Measurements from ENCODE around the gene MOB1B. TPM values are rescaled to one million over a fixed set of nuclear protein-coding genes. Genes with fewer than 3 reads are reported as not detected.

Gene MOB1B
- total and polyA plus RNA-seq, 2 of the 13 experiments (the other 11 are each of a cell fraction or from before 2014, with no cell fraction given) = 3.9 to 4.0 TPM

GRCh38 chr4:70993181-70994068, 91.3 kb downstream of the MOB1B start, which contains the start of gene DCK (continued):
- TF ChIP-seq ZNF318 (CRISPR knock-in tag; IDR thresholded peaks at IDR 0.05) = 0 out of 2 replicates have a peak, but pooled peaks have one; percentile 56
- TF ChIP-seq TEAD3 (CRISPR knock-in tag; optimal IDR thresholded peaks at IDR 0.05; ENCODE audit: borderline replicate concordance) = no peak
- TF ChIP-seq, protein P1, sequence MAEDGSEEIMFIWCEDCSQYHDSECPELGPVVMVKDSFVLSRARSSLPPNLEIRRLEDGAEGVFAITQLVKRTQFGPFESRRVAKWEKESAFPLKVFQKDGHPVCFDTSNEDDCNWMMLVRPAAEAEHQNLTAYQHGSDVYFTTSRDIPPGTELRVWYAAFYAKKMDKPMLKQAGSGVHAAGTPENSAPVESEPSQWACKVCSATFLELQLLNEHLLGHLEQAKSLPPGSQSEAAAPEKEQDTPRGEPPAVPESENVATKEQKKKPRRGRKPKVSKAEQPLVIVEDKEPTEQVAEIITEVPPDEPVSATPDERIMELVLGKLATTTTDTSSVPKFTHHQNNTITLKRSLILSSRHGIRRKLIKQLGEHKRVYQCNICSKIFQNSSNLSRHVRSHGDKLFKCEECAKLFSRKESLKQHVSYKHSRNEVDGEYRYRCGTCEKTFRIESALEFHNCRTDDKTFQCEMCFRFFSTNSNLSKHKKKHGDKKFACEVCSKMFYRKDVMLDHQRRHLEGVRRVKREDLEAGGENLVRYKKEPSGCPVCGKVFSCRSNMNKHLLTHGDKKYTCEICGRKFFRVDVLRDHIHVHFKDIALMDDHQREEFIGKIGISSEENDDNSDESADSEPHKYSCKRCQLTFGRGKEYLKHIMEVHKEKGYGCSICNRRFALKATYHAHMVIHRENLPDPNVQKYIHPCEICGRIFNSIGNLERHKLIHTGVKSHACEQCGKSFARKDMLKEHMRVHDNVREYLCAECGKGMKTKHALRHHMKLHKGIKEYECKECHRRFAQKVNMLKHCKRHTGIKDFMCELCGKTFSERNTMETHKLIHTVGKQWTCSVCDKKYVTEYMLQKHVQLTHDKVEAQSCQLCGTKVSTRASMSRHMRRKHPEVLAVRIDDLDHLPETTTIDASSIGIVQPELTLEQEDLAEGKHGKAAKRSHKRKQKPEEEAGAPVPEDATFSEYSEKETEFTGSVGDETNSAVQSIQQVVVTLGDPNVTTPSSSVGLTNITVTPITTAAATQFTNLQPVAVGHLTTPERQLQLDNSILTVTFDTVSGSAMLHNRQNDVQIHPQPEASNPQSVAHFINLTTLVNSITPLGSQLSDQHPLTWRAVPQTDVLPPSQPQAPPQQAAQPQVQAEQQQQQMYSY (CRISPR knock-in tag; IDR thresholded peaks at IDR 0.05) = 0 out of 2 replicates have a peak, but pooled peaks have one; percentile 30
- TF ChIP-seq CENPX (CRISPR knock-in tag; IDR thresholded peaks at IDR 0.05) = no peak
- TF ChIP-seq CAMTA2 (CRISPR knock-in tag; IDR thresholded peaks at IDR 0.05; ENCODE audit: borderline replicate concordance) = no peak
- TF ChIP-seq THYN1 (CRISPR knock-in tag; IDR thresholded peaks at IDR 0.05; ENCODE audit: borderline replicate concordance, low read depth) = no peak
- no peak for TF ChIP-seq ZNF569 (CRISPR knock-in tag; IDR thresholded peaks at IDR 0.05; ENCODE audit: borderline replicate concordance)
- TF ChIP-seq SIX1 (CRISPR knock-in tag; IDR thresholded peaks at IDR 0.05; ENCODE audit: borderline replicate concordance) = no peak
- TF ChIP-seq IRF2 (CRISPR knock-in tag; IDR thresholded peaks at IDR 0.05) = peak; percentile 49; the same call in 1 of the 2 replicates
- TF ChIP-seq ZNF543 (CRISPR knock-in tag; IDR thresholded peaks at IDR 0.05) = 0 out of 2 replicates have a peak, but pooled peaks have one; percentile 67
- no peak for TF ChIP-seq EEA1 (CRISPR knock-in tag; IDR thresholded peaks at IDR 0.05; ENCODE audit: borderline replicate concordance)
- 0 out of 2 replicates have a peak, but pooled peaks have one; percentile 30 for TF ChIP-seq HNF1B (CRISPR knock-in tag; IDR thresholded peaks at IDR 0.05)
- no peak; the same call in none of the 2 replicates for TF ChIP-seq REPIN1 (CRISPR knock-in tag; IDR thresholded peaks at IDR 0.05; ENCODE audit: borderline replicate concordance, low read depth)
- TF ChIP-seq ZNF891 (CRISPR knock-in tag; IDR thresholded peaks at IDR 0.05) = peak; percentile 13; the same call in 1 of the 2 replicates
